Thoracic aorta (tissue), 2 donors: Measurements from ENCODE around the gene RAB3GAP1. TPM values are rescaled to one million over a fixed set of nuclear protein-coding genes. Genes with fewer than 3 reads are reported as not detected.

Experiments used
- ATAC-seq: fragments of 150-250 bp; one replicate; pipeline ENCODE4 v1.8.0; 2017; ENCODE audit warnings: low read depth; ENCODE audit not compliant: insufficient number of reproducible peaks, low FRiP score
- DNase-seq: peaks from one replicate; pipeline ENCODE4 v3.0.0-alpha.2; 2020; ENCODE audit warnings: low spot score
- H3K27ac ChIP-seq, 2 donors: fragments of 200-600 bp; sonication (generic); 1 replicate in 1 of 2; 2 replicates in 1 of 2; pipeline ENCODE4 v1.5.1; 2016; ENCODE audit warnings: mild to moderate bottlenecking in 2 of 2, moderate library complexity in 2 of 2
- H3K27me3 ChIP-seq: fragments of 200-600 bp; sonication (generic); replicated peaks from 2 replicates; pipeline ENCODE4 v1.6.0; 2016; ENCODE audit warnings: mild to moderate bottlenecking; ENCODE audit not compliant: insufficient read depth
- H3K36me3 ChIP-seq: fragments of 200-600 bp; sonication (generic); one replicate; pipeline ENCODE4 v1.5.1; 2016
- H3K4me1 ChIP-seq, 2 donors: fragments of 200-600 bp; sonication (generic); 1 replicate in 1 of 2; 2 replicates in 1 of 2; pipeline versions ENCODE4 v1.5.1 to v1.6.0; 2016; ENCODE audit warnings: low read depth in 2 of 2, mild to moderate bottlenecking in 1 of 2; ENCODE audit not compliant: control insufficient read depth in 1 of 2
- H3K4me3 ChIP-seq: fragments of 200-600 bp; sonication (generic); 2 replicates; pipeline ENCODE4 v1.5.1; 2016; ENCODE audit warnings: mild to moderate bottlenecking
- H3K9me3 ChIP-seq: fragments of 200-600 bp; sonication (generic); 2 replicates; pipeline ENCODE4 v1.5.1; 2016
- CTCF ChIP-seq: fragments of 200-600 bp; sonication (generic); IDR thresholded peaks from one replicate; pipeline ENCODE4 v1.5.1; 2019; ENCODE audit warnings: antibody characterized with exemption
- total RNA-seq, 2 donors: library from RNA; depleted of rRNA; stranded (reverse); fragments of >200 nt; gene quantifications; one replicate each; pipeline versions ENCODE4 v1.1.0 to v1.2.3, GENCODE V29; 2016

RAB3GAP1 gene
- total RNA-seq, 2 donors from 2014 or later: 56.0 to 69.4 TPM

- Histone ChIP-seq H3K9me3 (no peaks in the 10 kb centered on the region), H3K27ac (no peak overlapping the region), H3K36me3 (peaks cover under 1% of the 10 kb centered on the region), H3K27me3 (no peaks in the 10 kb centered on the region), H3K4me1 (no peaks in the 10 kb centered on the region), H3K4me3 (no peak overlapping the region)
- ATAC-seq (no peak), DNase-seq (no peak)
- TF ChIP-seq CTCF: no peak
Observed at GRCh38 chr2:135182190-135182589, 130.1 kb downstream of the RAB3GAP1 start.

- DNase-seq (no peak), ATAC-seq (no peak)
- Histone ChIP-seq H3K27me3 (no peaks in the 10 kb centered on the region), H3K9me3 (no peaks in the 10 kb centered on the region), H3K4me3 (no peak overlapping the region), H3K4me1 (no peaks in the 10 kb centered on the region), H3K36me3 (no peaks in the 10 kb centered on the region), H3K27ac (no peak overlapping the region)
- TF ChIP-seq CTCF: no peak
Observed at GRCh38 chr2:135182601-135183000, 130.5 kb downstream of the RAB3GAP1 start.

- Histone ChIP-seq H3K9me3 (no peaks in the 10 kb centered on the region), H3K27me3 (no peaks in the 10 kb centered on the region), H3K4me1 (no peaks in the 10 kb centered on the region), H3K27ac (no peak overlapping the region), H3K36me3 (no peaks in the 10 kb centered on the region), H3K4me3 (no peak overlapping the region)
- no peak for TF ChIP-seq CTCF
- DNase-seq: no peak
- ATAC-seq: no peak
Observed at GRCh38 chr2:135183822-135184221, 131.7 kb downstream of the RAB3GAP1 start.

- no peak for TF ChIP-seq CTCF
- Histone ChIP-seq H3K27me3 (no peaks in the 10 kb centered on the region), H3K27ac (no peak overlapping the region), H3K9me3 (no peaks in the 10 kb centered on the region), H3K4me1 (no peaks in the 10 kb centered on the region), H3K36me3 (no peaks in the 10 kb centered on the region), H3K4me3 (no peak overlapping the region)
- ATAC-seq: no peak
- DNase-seq: no peak
Observed at GRCh38 chr2:135186054-135186453, 134.0 kb downstream of the RAB3GAP1 start.

GRCh38 chr2:135187270-135187669 lies 135.2 kb downstream of the RAB3GAP1 start:
- H3K36me3 ChIP-seq: no peaks in the 10 kb centered on the region
- H3K27me3 ChIP-seq: no peaks in the 10 kb centered on the region
- ATAC-seq (no peak), DNase-seq (no peak)
- H3K27ac ChIP-seq: no peak overlapping the region
- H3K4me3 ChIP-seq: no peak overlapping the region
- TF ChIP-seq CTCF: no peak
- H3K4me1 ChIP-seq: no peaks in the 10 kb centered on the region
- H3K9me3 ChIP-seq: no peaks in the 10 kb centered on the region
